Measurements from ENCODE around the gene HHATL. TPM values are rescaled to one million over a fixed set of nuclear protein-coding genes. Genes with fewer than 3 reads are reported as not detected.

HHATL gene
- total and polyA plus RNA-seq, 2 of the 8 experiments (the other 6 are each of a cell fraction or from before 2014, with no cell fraction given): 0.18 TPM; not detected in 1

- 79% methylated on average over 3 of the region's 3 CpGs; no CpG with 5 or more reads in 1 of the 2 experiments for WGBS, 2 experiments (ENCODE audit: extremely low coverage in 1 of 2, insufficient coverage in 1 of 2, insufficient read length in 1 of 2, insufficient replicate concordance in 2 of 2, low coverage in 1 of 2, low lambda C conversion rate in 2 of 2, missing lambda C conversion rate in 1 of 2)
These were observed 49.4 kb downstream of the HHATL start for GRCh38 chr3:42653303-42653559.

More at GRCh38 chr3:42653303-42653559, 49.4 kb downstream of the HHATL start:
- Histone ChIP-seq H3K9ac (replicated peaks in 1 of 4; ENCODE audit: extremely low read depth in 1 of 4, low read depth in 3 of 4, low read length in 3 of 4) (no peak overlapping the region; a peak in 2 of 7 replicates), H2BK12ac (ENCODE audit: low read depth, low read length) (peak overlapping the region; percentile 56; the same call in 1 of the 2 replicates), H3K36me3 (ENCODE audit: control insufficient read depth in 2 of 4, insufficient read depth in 4 of 4, low read length in 3 of 4) (peaks cover 0 to 4% (median 1%) of the 10 kb centered on the region in 4 experiments; a peak in 2 of 8 replicates), H3K4me3 (ENCODE audit: extremely low read depth in 1 of 4, insufficient read depth in 2 of 4, low read depth in 3 of 4, low read length in 4 of 4) (peak overlapping the region; percentile 43 to 74 (median 52); a peak in 6 of 8 replicates), H4K20me1 (replicated peaks in 1 of 2; ENCODE audit: control insufficient read depth in 1 of 2, insufficient read depth in 2 of 2, low read length in 2 of 2) (peaks cover 0 to 2% of the 10 kb centered on the region in 2 experiments), H4K91ac (replicated peaks; ENCODE audit: insufficient read length, low read length) (no peak overlapping the region), H4K5ac (ENCODE audit: insufficient read length, low read depth, low read length) (no peak overlapping the region), H3K23me2 (ENCODE audit: low read depth, low read length) (peaks cover 3% of the 10 kb centered on the region; the same call in 1 of the 2 replicates), H2BK120ac (replicated peaks; ENCODE audit: low read depth, low read length) (no peak overlapping the region), H3K27me3 (replicated peaks in 1 of 4; ENCODE audit: control insufficient read depth in 3 of 4, extremely low read depth in 1 of 4, insufficient read depth in 3 of 4, low read length in 3 of 4) (no peaks in the 10 kb centered on the region), H3K27ac (ENCODE audit: low read depth, low read length) (no peak overlapping the region), H2BK15ac (ENCODE audit: low read length) (peak overlapping the region; percentile 97; the same call in 1 of the 2 replicates), H3K79me2 (ENCODE audit: control insufficient read depth in 1 of 2, insufficient read depth in 2 of 2, low read length in 2 of 2) (no peaks in the 10 kb centered on the region), H3K23ac (ENCODE audit: insufficient read length) (no peak overlapping the region), H3K56ac (replicated peaks; ENCODE audit: insufficient read length, low read depth, low read length) (no peak overlapping the region), H3K14ac (ENCODE audit: insufficient read length) (no peak overlapping the region), H2BK20ac (ENCODE audit: low read length) (no peak overlapping the region), H3K79me1 (ENCODE audit: low read depth, low read length) (0 out of 2 replicates have a peak, but pooled peaks cover 2% of the 10 kb centered on the region), H3K9me3 (ENCODE audit: insufficient read depth in 2 of 2, low read depth in 1 of 2, low read length in 1 of 2) (no peaks in the 10 kb centered on the region), H4K8ac (ENCODE audit: extremely low read depth, insufficient read depth, low read length) (no peak overlapping the region; the same call in 1 of the 2 replicates), H3K18ac (ENCODE audit: extremely low read depth, low read length) (0 out of 2 replicates have a peak overlapping the region, but pooled peaks have one; percentile 90), H2AK5ac (ENCODE audit: low read depth, low read length) (peak overlapping the region; percentile 7; the same call in 1 of the 2 replicates), H3K4me2 (ENCODE audit: insufficient read depth in 1 of 2, low read depth in 2 of 2, low read length in 2 of 2) (peak overlapping the region; percentile 53 to 91), H2BK5ac (ENCODE audit: low read depth, low read length) (peak overlapping the region; percentile 2; the same call in 1 of the 2 replicates), H3K4ac (replicated peaks; ENCODE audit: insufficient read length, low read depth, low read length) (no peak overlapping the region), H2AFZ (ENCODE audit: low read length) (no peak overlapping the region), H3K4me1 (replicated peaks in 1 of 4; ENCODE audit: control insufficient read depth in 3 of 4, insufficient read depth in 4 of 4, low read length in 3 of 4) (peaks cover 6 to 35% (median 29%) of the 10 kb centered on the region in 4 experiments)
- POLR2A ChIA-PET (ENCODE audit: partially characterized antibody): interaction anchor here (1.2 to 3.6 kb wide), 5 partner anchors 12 to 99 kb away, joined by 5 to 14 read pairs (median 12); partner anchors contain the start of genes NKTR and SEC22C
- DNase-seq (ENCODE audit: low read depth in 1 of 2, low spot score in 2 of 2) (no peak), FAIRE-seq (no peak)
- TF ChIP-seq NANOG (IDR thresholded peaks at IDR 0.05; ENCODE audit: insufficient read depth, low read depth, low read length, poor library complexity, severe bottlenecking) (no peak), MAFK (IDR thresholded peaks at IDR 0.05; ENCODE audit: low read depth, low read length) (no peak), SIRT6 (IDR thresholded peaks at IDR 0.05; ENCODE audit: low read length) (no peak), SP4 (IDR thresholded peaks at IDR 0.05; ENCODE audit: low read length) (no peak)
- CTCF ChIA-PET (ENCODE audit: partially characterized antibody): interaction anchor here (0.8 to 4.3 kb wide), 6 partner anchors 25 to 105 kb away, joined by 3 to 31 read pairs (median 10); no protein-coding TSS in a partner anchor
